Measurements from ENCODE around the gene LIMS1.
"Not testable (repeated sequence)": the region's sequence is repeated elsewhere in the genome, so short reads cannot be mapped to it uniquely, and the experiment has no call there.

DNA sequence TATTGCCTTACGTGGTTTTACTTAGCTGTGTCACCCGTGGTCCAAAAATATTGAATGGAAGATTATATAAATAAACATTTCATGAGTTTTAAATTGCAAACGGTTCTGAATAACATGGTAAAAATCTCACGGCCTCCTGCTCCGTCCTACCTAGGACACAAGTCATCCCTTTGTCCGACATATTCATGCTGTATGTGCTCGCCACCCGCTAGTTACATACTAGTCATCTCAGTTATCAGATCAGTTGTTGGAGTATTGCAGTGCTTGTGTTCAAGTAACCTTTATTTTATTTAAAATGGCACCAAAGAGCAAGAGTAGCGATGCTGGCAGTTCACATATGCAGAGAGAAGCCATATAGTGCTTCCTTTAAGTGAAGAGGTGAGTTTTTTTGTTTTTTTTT is 191.8 kb downstream of the LIMS1 start:
- not testable (repeated sequence) for TF ChIP-seq EZH2, EZH2phosphoT487 (IDR thresholded peaks at IDR 0.05)
- TF ChIP-seq, protein P1, sequence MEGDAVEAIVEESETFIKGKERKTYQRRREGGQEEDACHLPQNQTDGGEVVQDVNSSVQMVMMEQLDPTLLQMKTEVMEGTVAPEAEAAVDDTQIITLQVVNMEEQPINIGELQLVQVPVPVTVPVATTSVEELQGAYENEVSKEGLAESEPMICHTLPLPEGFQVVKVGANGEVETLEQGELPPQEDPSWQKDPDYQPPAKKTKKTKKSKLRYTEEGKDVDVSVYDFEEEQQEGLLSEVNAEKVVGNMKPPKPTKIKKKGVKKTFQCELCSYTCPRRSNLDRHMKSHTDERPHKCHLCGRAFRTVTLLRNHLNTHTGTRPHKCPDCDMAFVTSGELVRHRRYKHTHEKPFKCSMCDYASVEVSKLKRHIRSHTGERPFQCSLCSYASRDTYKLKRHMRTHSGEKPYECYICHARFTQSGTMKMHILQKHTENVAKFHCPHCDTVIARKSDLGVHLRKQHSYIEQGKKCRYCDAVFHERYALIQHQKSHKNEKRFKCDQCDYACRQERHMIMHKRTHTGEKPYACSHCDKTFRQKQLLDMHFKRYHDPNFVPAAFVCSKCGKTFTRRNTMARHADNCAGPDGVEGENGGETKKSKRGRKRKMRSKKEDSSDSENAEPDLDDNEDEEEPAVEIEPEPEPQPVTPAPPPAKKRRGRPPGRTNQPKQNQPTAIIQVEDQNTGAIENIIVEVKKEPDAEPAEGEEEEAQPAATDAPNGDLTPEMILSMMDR (IDR thresholded peaks at IDR 0.05) = not testable (repeated sequence)
